Osteoblast (primary cell): Measurements from ENCODE around the gene ITPR1. TPM values are rescaled to one million over a fixed set of nuclear protein-coding genes. Genes with fewer than 3 reads are reported as not detected.

Experiments
- DNase-seq: peaks from one replicate; pipeline ENCODE4 v3.0.0; 2011; ENCODE audit warnings: low spot score, mixed read lengths; ENCODE audit not compliant: insufficient read length; ENCODE audit errors: missing footprints
- H2AFZ ChIP-seq: 2 replicates; pipeline ENCODE4 v1.6.0; 2011; ENCODE audit warnings: mild to moderate bottlenecking, low read length
- H3K27ac ChIP-seq: 2 replicates; pipeline ENCODE4 v1.5.1; 2011; ENCODE audit warnings: mild to moderate bottlenecking, low read depth, low read length, moderate library complexity
- H3K27me3 ChIP-seq: 2 replicates; pipeline ENCODE4 v1.6.0; 2012; ENCODE audit warnings: mild to moderate bottlenecking, control low read depth, inconsistent platforms, low read length, moderate library complexity; ENCODE audit not compliant: insufficient read depth
- H3K36me3 ChIP-seq: 2 replicates; pipeline ENCODE4 v1.5.1; 2011; ENCODE audit warnings: mild to moderate bottlenecking, low read length, control low read depth, moderate library complexity; ENCODE audit not compliant: insufficient read depth
- H3K4me1 ChIP-seq: 2 replicates; pipeline ENCODE4 v1.5.1; 2011; ENCODE audit warnings: mild to moderate bottlenecking, low read length, control low read depth, moderate library complexity; ENCODE audit not compliant: insufficient read depth
- H3K4me2 ChIP-seq: 2 replicates; pipeline ENCODE4 v1.6.0; 2011; ENCODE audit warnings: mild to moderate bottlenecking, low read length; ENCODE audit not compliant: insufficient read depth
- H3K4me3 ChIP-seq: fragments of 200-600 bp; sonication (generic); 3 replicates; pipeline ENCODE4 v1.5.1; 2012; ENCODE audit warnings: mild to moderate bottlenecking, low read length, inconsistent platforms; ENCODE audit not compliant: insufficient read depth
- H3K79me2 ChIP-seq: 2 replicates; pipeline ENCODE4 v1.6.0; 2012; ENCODE audit warnings: mild to moderate bottlenecking, low read length, control low read depth, inconsistent platforms; ENCODE audit not compliant: insufficient read depth
- H3K9me3 ChIP-seq: 2 replicates; pipeline ENCODE4 v1.5.1; 2011; ENCODE audit warnings: low read depth, low read length, control low read depth
- H4K20me1 ChIP-seq: 2 replicates; pipeline ENCODE4 v1.6.0; 2012; ENCODE audit warnings: mild to moderate bottlenecking, low read length, control low read depth; ENCODE audit not compliant: insufficient read depth
- CTCF ChIP-seq: IDR thresholded peaks from 2 replicates; pipeline ENCODE4 v1.5.1; 2011; ENCODE audit warnings: mild to moderate bottlenecking, low read depth, low read length, moderate library complexity; ENCODE audit errors: extremely low read depth
- total RNA-seq: library from RNA; depleted of rRNA; stranded (reverse); fragments of >200 nt; gene quantifications from 2 replicates; pipeline ENCODE4 v1.2.3, GENCODE V29; 2012

Gene ITPR1
- total RNA-seq, 1 donor: 16.6 TPM

GRCh38 chr3:4721511-4721911, 228.4 kb downstream of the ITPR1 start:
- no peak for DNase-seq
- Histone ChIP-seq H3K27ac (peak overlapping the region; percentile 91), H3K4me3 (no peak overlapping the region), H3K4me2 (peak overlapping the region; percentile 64), H4K20me1 (no peaks in the 10 kb centered on the region), H3K9me3 (no peaks in the 10 kb centered on the region), H3K79me2 (no peaks in the 10 kb centered on the region), H2AFZ (no peak overlapping the region), H3K4me1 (peaks cover 57% of the 10 kb centered on the region), H3K27me3 (no peaks in the 10 kb centered on the region), H3K36me3 (no peaks in the 10 kb centered on the region)
- no peak for TF ChIP-seq CTCF

DNA sequence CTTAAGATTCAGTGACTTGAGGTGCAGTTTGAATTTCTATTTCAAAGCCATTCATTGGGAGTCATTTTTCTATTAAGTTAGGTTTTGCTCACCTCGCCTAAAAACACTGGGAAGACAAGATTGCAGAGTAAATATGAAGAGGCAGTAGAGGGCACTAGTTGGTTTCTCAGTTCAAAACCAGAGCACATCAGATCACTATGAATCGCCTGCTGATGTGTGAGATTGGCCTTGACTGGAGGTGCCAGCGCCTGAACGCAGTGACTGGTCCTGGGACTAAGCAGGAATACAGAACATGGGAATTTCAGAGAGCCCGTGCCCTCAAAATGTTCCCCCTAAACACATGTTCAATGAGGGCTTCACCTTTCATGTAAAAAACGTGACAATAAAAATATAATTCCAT, 229.0 kb downstream of the ITPR1 start:
- H2AFZ ChIP-seq: no peak overlapping the region
- no peaks in the 10 kb centered on the region for H3K79me2 ChIP-seq
- peak; percentile 63 for TF ChIP-seq CTCF
- no peaks in the 10 kb centered on the region for H3K27me3 ChIP-seq
- peak overlapping the region; percentile 64 for H3K4me2 ChIP-seq
- no peaks in the 10 kb centered on the region for H4K20me1 ChIP-seq
- H3K36me3 ChIP-seq: no peaks in the 10 kb centered on the region
- H3K4me3 ChIP-seq: no peak overlapping the region
- DNase-seq: no peak
- no peaks in the 10 kb centered on the region for H3K9me3 ChIP-seq
- peak overlapping the region; percentile 91 for H3K27ac ChIP-seq
- peaks cover 54% of the 10 kb centered on the region for H3K4me1 ChIP-seq

DNA sequence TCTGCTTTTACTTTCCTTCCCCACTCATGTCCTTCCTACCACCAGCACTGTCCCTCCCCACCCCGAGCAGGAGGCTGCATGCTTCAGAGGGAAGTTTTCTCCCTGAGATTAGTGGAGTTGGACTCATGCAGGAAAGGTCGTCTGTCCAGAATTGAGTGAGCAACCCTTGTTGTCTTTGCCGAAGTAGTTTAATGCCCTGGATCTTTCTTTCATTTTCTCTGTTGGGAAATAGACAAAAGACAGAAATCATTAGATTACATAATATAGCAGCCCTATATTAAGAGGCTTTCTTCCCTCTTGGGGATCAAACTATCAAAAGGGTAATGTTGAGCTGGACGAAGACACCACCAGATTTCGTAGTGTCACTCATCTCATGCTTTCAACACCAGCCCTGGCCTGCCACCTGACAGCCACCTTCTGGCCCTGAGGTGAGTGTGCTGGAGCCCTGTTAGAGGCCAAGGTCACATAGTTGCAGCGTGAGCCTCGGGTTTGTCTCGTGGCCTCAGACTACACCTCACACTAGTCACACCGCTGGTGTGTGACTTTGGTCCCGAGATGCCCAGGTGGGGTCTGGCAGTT, 231.0 kb downstream of the ITPR1 start:
- Histone ChIP-seq H3K4me1 (peaks cover 46% of the 10 kb centered on the region), H3K36me3 (no peaks in the 10 kb centered on the region), H3K4me2 (peak overlapping the region; percentile 49), H3K4me3 (no peak overlapping the region), H3K27me3 (no peaks in the 10 kb centered on the region), H3K27ac (peak overlapping the region; percentile 91), H3K79me2 (no peaks in the 10 kb centered on the region), H2AFZ (no peak overlapping the region), H3K9me3 (no peaks in the 10 kb centered on the region), H4K20me1 (no peaks in the 10 kb centered on the region)
- TF ChIP-seq CTCF: no peak
- no peak for DNase-seq

GRCh38 chr3:4726549-4726948, 233.4 kb downstream of the ITPR1 start:
- Histone ChIP-seq H4K20me1 (no peaks in the 10 kb centered on the region), H2AFZ (no peak overlapping the region), H3K4me1 (peaks cover 43% of the 10 kb centered on the region), H3K9me3 (no peaks in the 10 kb centered on the region), H3K79me2 (no peaks in the 10 kb centered on the region), H3K36me3 (no peaks in the 10 kb centered on the region), H3K27me3 (no peaks in the 10 kb centered on the region), H3K27ac (no peak overlapping the region), H3K4me3 (no peak overlapping the region), H3K4me2 (no peak overlapping the region)
- no peak for DNase-seq
- no peak for TF ChIP-seq CTCF
